HG03439 (cell line): ENCODE results near the gene UBXN2A.

Source experiments
- ATAC-seq: cut with Tn5 transposase; IDR thresholded peaks from one replicate; pipeline ENCODE4 v1.9.1; 2021; ENCODE audit warnings: mild to moderate bottlenecking, moderate library complexity; ENCODE audit not compliant: unreplicated experiment

Gene UBXN2A

GRCh38 chr2:23939987-23940717 is at the start of gene UBXN2A:
Gene UBXN2A, plus strand, starts transcription at chr2:23940463. Its CDS starts 17,852 bp downstream, at chr2:23958315.
- peak; percentile 68 for ATAC-seq

- no peak for ATAC-seq
These were observed 40.1 kb upstream of the UBXN2A start for GRCh38 chr2:23900133-23900532.

- ATAC-seq = no peak
These were observed 39.5 kb upstream of the UBXN2A start for GRCh38 chr2:23900541-23901322.

GRCh38 chr2:23901966-23902846 is 38.1 kb upstream of the UBXN2A start:
- no peak for ATAC-seq

GRCh38 chr2:23903034-23903433 is 37.2 kb upstream of the UBXN2A start:
- ATAC-seq = no peak

- ATAC-seq = no peak
These were observed 36.0 kb upstream of the UBXN2A start for GRCh38 chr2:23904215-23904614.

- ATAC-seq = no peak
These were observed 35.6 kb upstream of the UBXN2A start for GRCh38 chr2:23904692-23905091.

GRCh38 chr2:23905155-23905554 is 35.1 kb upstream of the UBXN2A start:
- ATAC-seq = no peak

- no peak for ATAC-seq
These were observed 28.2 kb upstream of the UBXN2A start for GRCh38 chr2:23912054-23912453.

GRCh38 chr2:23915327-23915726 is 24.9 kb upstream of the UBXN2A start:
- ATAC-seq = no peak

GRCh38 chr2:23916727-23917405 is 23.4 kb upstream of the UBXN2A start:
- ATAC-seq = no peak

- ATAC-seq = no peak
These were observed 21.3 kb upstream of the UBXN2A start for GRCh38 chr2:23918837-23919489.

- ATAC-seq = no peak
These were observed 15.5 kb upstream of the UBXN2A start for GRCh38 chr2:23924589-23925359.

GRCh38 chr2:23925702-23926289 is 14.5 kb upstream of the UBXN2A start:
- ATAC-seq = peak; percentile 46

- peak; percentile 30 for ATAC-seq
These were observed 13.9 kb upstream of the UBXN2A start for GRCh38 chr2:23926290-23926749.

GRCh38 chr2:23926750-23927571 is 13.3 kb upstream of the UBXN2A start, which contains the start of gene ATAD2B:
Gene ATAD2B, minus strand, starts transcription at chr2:23927123. Its CDS starts 353 bp downstream, at chr2:23926770.
- ATAC-seq = peak; percentile 84

GRCh38 chr2:23934259-23934658 is 6.0 kb upstream of the UBXN2A start:
- no peak for ATAC-seq
